NCI-H1092 treated with DMSO at 0.1 percent for 48 hours (cell line): Measurements from ENCODE around the gene DEAF1.

ENCODE experiments used
- DNase-seq: peaks from one replicate; lab custom pipeline; 2025; lab: John Stamatoyannopoulos, UW

DEAF1 gene

GRCh38 chr11:643366-643765 is 51.7 kb downstream of the DEAF1 start:
- no peak for DNase-seq

- no peak for DNase-seq
These were observed 53.1 kb downstream of the DEAF1 start for GRCh38 chr11:641806-642370.

GRCh38 chr11:640021-640706 is 54.9 kb downstream of the DEAF1 start:
- DNase-seq: no peak

- no peak for DNase-seq
These were observed 55.6 kb downstream of the DEAF1 start for GRCh38 chr11:639332-639955.

GRCh38 chr11:638631-639331 is 56.2 kb downstream of the DEAF1 start:
- no peak for DNase-seq

GRCh38 chr11:637593-638521 is 57.2 kb downstream of the DEAF1 start:
- DNase-seq: no peak

- DNase-seq: no peak
These were observed 57.8 kb downstream of the DEAF1 start for GRCh38 chr11:637333-637592.

- no peak for DNase-seq
These were observed 58.3 kb downstream of the DEAF1 start, which contains the start of gene DRD4 for GRCh38 chr11:636511-637332. Gene DRD4 (plus strand): TSS chr11:637269. CDS start chr11:637305, 36 bp downstream.

- DNase-seq: no peak
These were observed 59.0 kb downstream of the DEAF1 start for GRCh38 chr11:635945-636510.

- DNase-seq: no peak
These were observed 64.2 kb downstream of the DEAF1 start for GRCh38 chr11:630871-631270.

GRCh38 chr11:629237-629583 is 65.8 kb downstream of the DEAF1 start:
- no peak for DNase-seq

GRCh38 chr11:628056-628455 is 67.0 kb downstream of the DEAF1 start:
- DNase-seq: no peak

- DNase-seq: no peak
These were observed 67.8 kb downstream of the DEAF1 start for GRCh38 chr11:627308-627576.

GRCh38 chr11:626475-627307 is 68.3 kb downstream of the DEAF1 start, which contains the start of gene SCT:
Gene SCT (minus strand): TSS chr11:627181. CDS start chr11:627143, 38 bp downstream.
- DNase-seq: no peak

GRCh38 chr11:625636-626268 is 69.3 kb downstream of the DEAF1 start:
- no peak for DNase-seq

GRCh38 chr11:624705-625635 is 70.1 kb downstream of the DEAF1 start, which contains the start of gene CDHR5:
Gene CDHR5 (minus strand): TSS chr11:624955. CDS start chr11:624902, 53 bp downstream.
- DNase-seq: no peak

- no peak for DNase-seq
These were observed 70.9 kb downstream of the DEAF1 start for GRCh38 chr11:623999-624704.
